Nephron (organoid): ENCODE results near the gene NEDD4L.

Experiments used
- H3K27ac Mint-ChIP-seq, 3 experiments: 2 replicates each; pipeline ENCODE4 v1.8.0; 2020; ENCODE audit warnings: mixed read lengths in 3 of 3, mild to moderate bottlenecking in 2 of 3, moderate library complexity in 1 of 3
- H3K27me3 Mint-ChIP-seq: 2 replicates; pipeline ENCODE4 v1.8.0; 2021; ENCODE audit warnings: low read depth, mild to moderate bottlenecking, moderate library complexity, mixed read lengths
- H3K36me3 Mint-ChIP-seq: 2 replicates; pipeline ENCODE4 v1.8.0; 2020; ENCODE audit warnings: low read depth, mixed read lengths
- H3K4me1 Mint-ChIP-seq: 2 replicates; pipeline ENCODE4 v1.8.0; 2020; ENCODE audit warnings: mixed read lengths
- H3K4me3 Mint-ChIP-seq, 3 experiments: 2 replicates each; pipeline ENCODE4 v1.8.0; 2020; ENCODE audit warnings: mild to moderate bottlenecking in 3 of 3, mixed read lengths in 3 of 3, moderate library complexity in 2 of 3
- H3K9me3 Mint-ChIP-seq: 2 replicates; pipeline ENCODE4 v1.8.0; 2020; ENCODE audit warnings: mixed read lengths
- CTCF ChIP-seq, 3 experiments: fragments of 200-600 bp; sonication (generic); IDR thresholded peaks; one replicate each; pipeline ENCODE4 v1.5.0; 2021; ENCODE audit warnings: antibody characterized with exemption in 3 of 3; ENCODE audit not compliant: unreplicated experiment in 3 of 3

Gene NEDD4L

GRCh38 chr18:58023108-58023507 is 20.9 kb upstream of the NEDD4L start:
- no peaks in the 10 kb centered on the region for H3K36me3 Mint-ChIP-seq
- H3K27me3 Mint-ChIP-seq, result peaks cover 3% of the 10 kb centered on the region
- H3K27ac Mint-ChIP-seq, result no peak overlapping the region

GRCh38 chr18:58024139-58024538 is 19.9 kb upstream of the NEDD4L start:
- Mint-ChIP-seq H3K27ac (peak overlapping the region in 1 of 3 experiments; percentile 70), H3K4me1 (no peaks in the 10 kb centered on the region), H3K9me3 (no peaks in the 10 kb centered on the region), H3K4me3 (no peak overlapping the region), H3K27me3 (peaks cover 3% of the 10 kb centered on the region), H3K36me3 (no peaks in the 10 kb centered on the region)
- no peak for TF ChIP-seq CTCF (IDR thresholded peaks at IDR 0.05; ENCODE audit: unreplicated experiment in 3 of 3)

More at GRCh38 chr18:58023108-58023507, 20.9 kb upstream of the NEDD4L start:
- no peak for TF ChIP-seq CTCF (IDR thresholded peaks at IDR 0.05; ENCODE audit: unreplicated experiment in 3 of 3)
- Mint-ChIP-seq H3K4me1 (no peaks in the 10 kb centered on the region), H3K4me3 (no peak overlapping the region), H3K9me3 (no peaks in the 10 kb centered on the region)

GRCh38 chr18:58025205-58025604 is 18.8 kb upstream of the NEDD4L start:
- Mint-ChIP-seq H3K9me3 (no peaks in the 10 kb centered on the region), H3K36me3 (no peaks in the 10 kb centered on the region), H3K4me3 (no peak overlapping the region), H3K27ac (no peak overlapping the region), H3K4me1 (no peaks in the 10 kb centered on the region), H3K27me3 (peaks cover 3% of the 10 kb centered on the region)
- TF ChIP-seq CTCF (IDR thresholded peaks at IDR 0.05; ENCODE audit: unreplicated experiment in 3 of 3), result no peak

- Mint-ChIP-seq H3K27me3 (peaks cover 3% of the 10 kb centered on the region), H3K4me1 (no peaks in the 10 kb centered on the region), H3K36me3 (no peaks in the 10 kb centered on the region), H3K27ac (no peak overlapping the region), H3K9me3 (no peaks in the 10 kb centered on the region), H3K4me3 (no peak overlapping the region)
- TF ChIP-seq CTCF (IDR thresholded peaks at IDR 0.05; ENCODE audit: unreplicated experiment in 3 of 3), result no peak
Observed at GRCh38 chr18:58025733-58026132, 18.3 kb upstream of the NEDD4L start.

- no peak for TF ChIP-seq CTCF (IDR thresholded peaks at IDR 0.05; ENCODE audit: unreplicated experiment in 3 of 3)
- Mint-ChIP-seq H3K27me3 (peaks cover 3% of the 10 kb centered on the region), H3K4me3 (no peak overlapping the region), H3K36me3 (no peaks in the 10 kb centered on the region), H3K9me3 (no peaks in the 10 kb centered on the region), H3K4me1 (no peaks in the 10 kb centered on the region), H3K27ac (no peak overlapping the region)
Observed at GRCh38 chr18:58026395-58026794, 17.6 kb upstream of the NEDD4L start.

- H3K27ac Mint-ChIP-seq, result no peak overlapping the region
- H3K4me3 Mint-ChIP-seq, result no peak overlapping the region
- H3K36me3 Mint-ChIP-seq, result no peaks in the 10 kb centered on the region
Observed at GRCh38 chr18:58026857-58027256, 17.2 kb upstream of the NEDD4L start.

More at GRCh38 chr18:58026857-58027256, 17.2 kb upstream of the NEDD4L start:
- Mint-ChIP-seq H3K27me3 (peaks cover 7% of the 10 kb centered on the region), H3K4me1 (no peaks in the 10 kb centered on the region), H3K9me3 (no peaks in the 10 kb centered on the region)
- no peak for TF ChIP-seq CTCF (IDR thresholded peaks at IDR 0.05; ENCODE audit: unreplicated experiment in 3 of 3)
